Left ventricle myocardium superior (tissue), 1 donor: ENCODE results near the gene BACE2. TPM values are rescaled to one million over a fixed set of nuclear protein-coding genes. Genes with fewer than 3 reads are reported as not detected.
A peak's percentile ranks its signal among the peaks of the same experiment; 100 is the strongest.

Experiments
- ATAC-seq: fragments of 200-7000 bp; cut with Tn5 transposase; one replicate; pipeline ENCODE4 v1.9.1; 2020; ENCODE audit warnings: mild to moderate bottlenecking, moderate library complexity
- DNase-seq: peaks from one replicate; pipeline ENCODE4 v3.0.0-alpha.2; 2020
- intact Hi-C: fragments of 100-400 bp; cut with micrococcal nuclease; formaldehyde crosslinking; loops from one replicate; pipeline ENCODE4 v1.11.0; 2022
- total RNA-seq: library from RNA; stranded (reverse); fragmentation: NEBNext Ultra II Directional; extraction: Animal tissue kit (Norgen Biotek cat#: 25700); gene quantifications from one replicate; pipeline ENCODE4 v1.2.1, GENCODE V29; 2021
- donor health status: DM: no; HTN: yes; CAD: no; lungs with severe emphysema.

Gene BACE2
- total RNA-seq, 1 donor from 2014 or later: 12.7 TPM

DNA sequence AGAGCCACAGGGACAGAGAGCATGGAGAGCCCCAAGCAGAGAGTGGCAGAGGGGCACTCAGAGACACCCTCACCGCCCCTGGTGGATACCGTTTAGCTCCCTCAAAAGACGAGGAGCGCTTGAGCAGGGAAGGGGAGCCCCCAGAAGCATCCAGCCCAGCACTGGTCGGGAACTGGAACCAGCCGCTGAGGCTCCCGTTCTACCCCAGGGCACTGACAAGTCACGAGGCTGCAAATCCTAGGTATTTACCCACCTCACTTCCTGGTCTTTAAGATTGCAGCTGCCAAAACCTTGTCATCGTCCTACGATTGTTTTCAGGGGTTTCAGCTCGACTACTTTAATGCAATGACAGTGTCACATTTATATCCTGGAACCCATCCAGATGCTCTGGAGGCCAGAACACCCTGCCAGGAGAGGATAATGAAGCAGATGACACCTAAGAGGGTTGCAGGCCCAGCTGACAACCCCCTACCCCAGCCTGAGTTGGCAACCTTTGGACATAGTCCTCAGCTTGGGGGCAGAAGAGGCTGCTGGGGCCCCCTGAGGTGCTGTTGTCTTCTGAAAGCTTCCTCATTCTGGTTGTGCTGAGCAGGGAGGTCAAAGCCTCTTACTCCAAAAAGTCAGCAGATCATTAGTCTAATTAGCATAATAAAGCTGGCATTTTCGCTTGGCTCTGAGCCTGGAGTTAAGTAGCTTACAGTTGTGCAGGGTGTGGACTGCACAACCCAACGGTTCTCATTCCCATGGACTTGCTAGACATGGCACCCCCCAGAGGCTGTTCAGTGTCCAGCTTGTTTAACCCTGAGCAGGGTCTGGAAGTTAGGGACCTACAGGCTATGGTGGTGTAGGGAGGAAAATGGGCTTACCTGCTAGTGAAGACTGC lies 20.6 kb upstream of the BACE2 start:
- intact Hi-C loops: no loop called here
- no peak for DNase-seq
- ATAC-seq: no peak

GRCh38 chr21:41147979-41148355 lies 20.0 kb upstream of the BACE2 start:
- intact Hi-C loops: no loop called here
- DNase-seq (no peak), ATAC-seq (no peak)

DNA sequence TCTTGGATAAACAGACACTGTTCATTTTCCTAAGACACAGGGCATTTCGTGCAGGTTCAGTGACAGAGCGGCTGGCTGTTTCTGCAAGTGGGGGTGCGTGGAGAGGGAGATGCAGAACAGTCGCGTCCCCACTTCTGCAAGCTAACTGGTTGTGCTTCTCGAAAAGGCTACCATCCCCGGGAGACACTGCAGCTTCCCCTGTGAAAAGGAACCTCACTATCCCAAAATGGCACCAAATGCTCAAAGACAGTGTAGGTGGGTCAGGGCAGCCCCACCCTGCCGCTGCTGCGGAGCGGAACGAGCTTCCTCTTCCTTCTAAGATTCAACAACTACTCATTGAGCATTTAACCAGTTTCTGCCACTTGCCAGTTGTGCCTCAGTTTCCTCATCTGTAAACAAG lies 19.2 kb upstream of the BACE2 start:
- intact Hi-C loops: no loop called here
- no peak for ATAC-seq
- no peak for DNase-seq

DNA sequence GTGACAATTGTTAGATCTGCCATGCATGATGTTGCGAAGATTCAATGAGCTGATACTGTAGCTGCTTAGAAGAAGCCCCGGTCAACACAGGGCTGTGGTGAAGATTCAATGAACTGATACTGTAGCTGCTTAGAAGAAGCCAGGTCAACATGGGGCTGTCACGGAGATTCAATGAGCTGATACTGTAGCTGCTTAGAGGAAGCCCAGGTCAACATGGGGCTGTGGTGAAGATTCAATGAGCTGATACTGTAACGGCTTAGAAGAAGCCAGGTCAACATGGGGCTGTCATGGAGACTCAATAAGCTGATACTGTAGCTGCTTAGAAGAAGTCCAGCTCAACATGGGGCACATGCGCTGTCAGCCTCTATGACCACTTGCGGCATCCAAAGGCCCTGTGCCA lies 18.8 kb upstream of the BACE2 start:
- ATAC-seq (no peak), DNase-seq (no peak)
- intact Hi-C loops: no loop called here

DNA sequence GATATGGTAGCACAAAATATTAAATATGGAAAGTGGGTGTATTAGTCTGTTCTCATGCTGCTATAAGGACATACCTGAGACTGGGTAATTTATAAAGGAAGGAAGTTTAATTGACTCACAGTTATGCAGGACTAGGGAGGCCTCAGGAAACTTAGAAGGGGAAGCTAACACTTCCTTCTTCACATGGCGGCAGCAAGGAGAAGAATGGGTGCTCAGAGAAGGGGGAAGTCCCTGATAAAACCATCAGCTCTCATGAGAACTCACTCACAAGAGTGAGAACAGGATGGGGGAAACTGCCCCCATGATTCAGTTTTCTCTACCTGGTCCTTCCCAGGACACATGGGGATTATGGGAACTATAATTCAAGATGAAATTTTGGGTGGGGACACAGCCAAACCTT lies 15.8 kb upstream of the BACE2 start:
- DNase-seq (no peak), ATAC-seq (no peak)
- intact Hi-C loops: no loop called here

DNA sequence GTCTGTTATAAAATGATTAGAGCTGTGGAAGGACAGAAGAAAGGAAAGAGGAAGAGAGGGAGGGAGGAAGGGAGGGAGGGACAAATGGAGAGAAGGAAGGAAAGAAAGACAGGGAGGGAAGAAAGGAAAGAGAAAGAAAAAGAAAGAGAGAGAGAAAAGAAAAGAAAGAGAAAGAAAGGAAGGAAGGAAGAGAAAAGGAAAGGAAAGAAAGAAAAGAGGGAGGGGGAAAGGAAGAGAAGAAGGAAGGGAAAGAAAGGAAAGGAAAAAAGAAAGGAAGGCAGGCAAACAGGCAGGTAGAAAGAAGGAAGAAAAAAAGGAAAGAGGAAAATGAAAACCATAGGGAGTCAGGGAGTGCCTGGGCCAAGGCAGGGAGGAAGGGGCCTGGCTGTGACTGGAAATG lies 14.5 kb upstream of the BACE2 start:
- DNase-seq (no peak), ATAC-seq (no peak)
- intact Hi-C loops: no loop called here

GRCh38 chr21:41156142-41156541 lies 11.8 kb upstream of the BACE2 start:
- DNase-seq (no peak), ATAC-seq (no peak)
- intact Hi-C loops: no loop called here

GRCh38 chr21:41158026-41158425 lies 9.9 kb upstream of the BACE2 start:
- intact Hi-C loops: no loop called here
- no peak for ATAC-seq
- no peak for DNase-seq

DNA sequence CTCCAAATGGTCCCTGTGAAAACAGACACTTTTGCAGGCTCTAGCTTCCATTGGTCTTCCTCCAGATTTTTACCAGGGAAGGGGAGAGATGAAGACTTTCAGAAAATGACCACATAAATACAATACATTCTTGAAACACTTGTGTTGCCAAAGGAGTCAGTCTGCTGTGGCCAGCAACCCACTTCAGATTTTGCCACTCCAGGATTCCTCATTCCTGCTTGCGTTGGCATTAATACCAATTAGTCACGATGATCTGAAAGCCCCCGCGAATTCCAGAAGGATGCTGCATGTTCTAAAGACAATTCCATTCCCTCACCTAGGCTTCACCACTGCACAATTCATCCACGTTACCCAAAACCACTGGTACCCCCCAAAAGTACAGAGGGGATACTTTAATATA lies 7.9 kb upstream of the BACE2 start:
- no peak for DNase-seq
- no peak for ATAC-seq
- intact Hi-C loops: no loop called here

- no peak for DNase-seq
- ATAC-seq: no peak
- intact Hi-C loops: no loop called here
Measured at GRCh38 chr21:41161428-41161827, 6.5 kb upstream of the BACE2 start.

GRCh38 chr21:41162096-41162495 lies 5.9 kb upstream of the BACE2 start:
- intact Hi-C loops: no loop called here
- no peak for DNase-seq
- ATAC-seq: no peak

- no peak for ATAC-seq
- intact Hi-C loops: no loop called here
- DNase-seq: no peak
Measured at GRCh38 chr21:41163091-41163490, 4.9 kb upstream of the BACE2 start.

DNA sequence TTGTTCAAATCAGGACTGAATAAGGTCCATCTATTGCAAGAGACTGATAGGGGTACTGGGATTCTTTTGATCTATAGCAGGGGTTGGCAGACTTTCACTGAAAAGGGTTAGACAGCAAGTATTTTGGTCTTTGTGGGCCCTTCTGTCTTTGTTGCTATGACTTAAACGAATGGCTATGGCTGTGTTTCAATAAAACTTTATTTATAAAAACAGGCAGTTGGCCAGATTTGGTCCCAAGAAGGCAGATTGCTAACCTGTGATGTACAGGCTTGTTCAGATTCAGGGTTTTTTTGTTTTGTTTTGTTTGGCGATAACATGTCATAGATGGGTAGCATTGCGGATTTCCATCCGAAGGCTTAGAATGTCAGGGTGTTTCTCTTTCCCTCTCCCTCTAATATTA lies 3.9 kb upstream of the BACE2 start:
- intact Hi-C loops: no loop called here
- DNase-seq: no peak

DNA sequence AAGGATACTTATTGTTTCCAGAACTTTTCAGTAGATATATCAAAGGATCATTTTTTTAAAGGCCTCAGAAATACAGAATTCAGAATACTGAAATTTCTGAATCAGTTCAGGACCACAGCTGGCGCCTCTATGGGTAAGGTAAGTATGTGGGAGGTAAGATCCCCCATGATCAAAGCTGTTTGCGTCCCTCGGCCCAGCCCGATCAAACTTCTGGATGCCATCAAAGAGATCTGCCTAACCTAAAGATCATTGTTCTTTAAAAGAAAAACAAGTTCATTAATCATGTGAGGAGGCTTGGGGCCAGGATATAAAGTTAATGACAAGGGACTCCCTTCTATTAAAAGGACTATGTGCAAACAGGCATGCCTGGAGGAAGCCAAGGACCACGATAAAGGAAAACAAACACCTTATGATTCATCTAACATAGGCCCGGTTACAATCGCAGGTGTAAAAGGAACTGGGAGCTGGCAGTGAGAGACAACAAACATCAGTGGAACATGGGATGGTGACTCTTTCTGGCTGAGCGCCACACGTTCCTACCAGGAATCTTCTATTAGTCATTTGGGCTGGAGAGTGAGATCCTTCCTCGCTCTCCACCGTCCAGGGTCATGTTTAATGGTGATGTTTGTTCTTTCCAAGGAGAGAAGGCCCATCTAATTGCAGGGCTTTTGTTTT lies 2.8 kb upstream of the BACE2 start:
- no peak for DNase-seq
- intact Hi-C loops: no loop called here
- ATAC-seq: no peak

More for the DNA sequence above, 3.9 kb upstream of the BACE2 start:
- no peak for ATAC-seq

DNA sequence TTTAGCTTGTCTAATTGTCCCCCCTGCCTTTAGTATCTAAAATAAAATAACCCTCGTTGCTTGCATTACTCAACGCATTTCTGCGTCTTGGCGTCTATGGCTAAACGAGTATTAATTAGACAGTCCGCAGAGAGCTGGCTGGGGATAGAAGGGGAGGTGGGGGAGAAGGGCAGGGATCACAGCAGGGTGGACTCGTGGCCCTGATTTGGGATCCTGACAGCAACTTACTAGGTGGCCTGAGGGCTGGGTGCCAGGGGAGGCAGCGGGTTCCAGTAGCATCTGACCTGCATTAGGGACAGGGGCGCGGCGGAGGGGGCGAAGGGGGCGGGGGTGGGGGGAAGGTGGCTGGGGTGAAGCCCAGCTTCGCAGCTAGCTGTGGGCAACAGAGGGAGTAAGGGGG lies 1.1 kb upstream of the BACE2 start:
- intact Hi-C loops: no loop called here
- DNase-seq (peak; percentile 52), ATAC-seq (peak; percentile 8)

DNA sequence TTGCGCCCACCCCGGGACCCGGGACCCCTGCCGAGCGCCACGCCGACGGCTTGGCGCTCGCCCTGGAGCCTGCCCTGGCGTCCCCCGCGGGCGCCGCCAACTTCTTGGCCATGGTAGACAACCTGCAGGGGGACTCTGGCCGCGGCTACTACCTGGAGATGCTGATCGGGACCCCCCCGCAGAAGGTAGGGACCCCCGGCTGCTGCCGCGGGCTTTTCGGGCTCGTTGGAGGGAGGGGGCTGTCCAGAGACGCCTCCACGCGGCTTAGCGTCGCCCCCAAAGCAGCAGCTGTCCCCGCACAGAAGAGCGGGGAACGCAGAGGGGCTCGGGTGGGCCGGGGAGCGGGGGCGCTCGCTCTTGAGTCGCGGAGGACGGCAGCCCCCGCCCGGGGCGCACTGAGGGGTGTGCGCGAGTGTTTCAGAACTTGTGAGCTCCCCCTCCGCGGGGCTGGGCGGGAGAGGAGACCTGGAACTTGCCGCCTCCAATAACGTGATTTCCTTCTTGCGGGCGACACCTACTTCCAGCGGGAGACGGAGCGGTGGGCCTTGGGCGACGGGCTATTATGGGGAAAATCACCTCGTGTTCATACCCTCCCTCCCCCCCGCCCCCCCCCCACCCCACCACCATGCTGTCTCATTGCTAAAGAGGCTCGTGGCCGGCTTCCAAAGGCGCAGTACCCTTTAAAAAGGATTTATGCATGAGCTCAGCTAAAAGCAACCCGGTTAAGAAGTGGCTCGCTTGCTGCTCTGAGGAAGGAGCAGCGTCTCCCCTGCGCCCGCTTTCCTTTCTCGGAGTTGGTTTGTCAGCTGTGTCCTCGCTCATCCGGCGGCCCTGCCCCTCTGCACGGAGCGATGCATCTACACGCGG lies 664 bp downstream of the BACE2 start:
- ATAC-seq (peak; percentile 39), DNase-seq (peak; percentile 72)
- intact Hi-C loops: no loop called here

DNA sequence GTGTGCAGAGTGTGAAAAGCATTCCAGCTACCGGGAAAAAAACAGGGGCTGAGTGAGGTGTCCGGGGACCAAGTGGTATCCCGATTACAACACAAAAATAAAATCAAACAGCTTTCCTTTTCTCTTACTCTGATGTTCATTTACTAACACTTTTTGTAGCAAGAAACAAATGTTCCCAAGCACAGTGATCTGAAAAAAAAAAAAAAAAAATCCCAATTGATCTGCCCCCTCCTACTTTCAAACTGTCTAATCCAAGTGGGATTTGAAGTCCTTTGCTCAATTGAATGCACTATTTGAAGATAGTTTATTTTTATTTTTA lies 1.3 kb downstream of the BACE2 start:
- intact Hi-C loops: no loop called here
- ATAC-seq (no peak), DNase-seq (no peak)

GRCh38 chr21:41169701-41170100 lies 1.7 kb downstream of the BACE2 start:
- no peak for DNase-seq
- intact Hi-C loops: no loop called here
- ATAC-seq: no peak

DNA sequence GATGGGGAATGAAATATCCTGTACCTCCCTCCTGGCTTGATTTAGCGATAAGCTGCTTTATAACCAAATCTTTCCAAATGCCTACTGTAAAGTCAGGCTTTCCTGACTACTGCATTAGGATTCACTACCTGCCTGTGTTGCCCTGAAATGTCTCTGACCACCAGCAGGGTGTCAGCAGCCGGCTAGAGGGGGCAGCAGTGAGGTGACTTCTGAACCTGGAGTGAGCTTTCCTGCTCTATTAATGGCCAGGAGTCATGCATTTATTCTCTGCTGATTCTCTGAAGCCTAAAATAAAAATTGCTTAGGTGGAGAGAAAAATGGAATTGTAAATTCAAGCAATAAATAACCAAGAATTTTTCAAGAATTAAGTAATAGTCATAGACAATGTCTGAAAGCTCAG lies 2.5 kb downstream of the BACE2 start:
- DNase-seq (peak; percentile 55), ATAC-seq (no peak)

More for the DNA sequence above, 2.5 kb downstream of the BACE2 start:
- intact Hi-C loops: no loop called here
